ENCODE data around the gene SFMBT2. TPM values are rescaled to one million over a fixed set of nuclear protein-coding genes. Genes with fewer than 3 reads are reported as not detected.

SFMBT2 gene
- total and polyA plus RNA-seq, 10 of the 15 experiments (the other 5 are each of a cell fraction or from before 2014, with no cell fraction given): 2.8 to 29.6 (median 15.1) TPM

DNA sequence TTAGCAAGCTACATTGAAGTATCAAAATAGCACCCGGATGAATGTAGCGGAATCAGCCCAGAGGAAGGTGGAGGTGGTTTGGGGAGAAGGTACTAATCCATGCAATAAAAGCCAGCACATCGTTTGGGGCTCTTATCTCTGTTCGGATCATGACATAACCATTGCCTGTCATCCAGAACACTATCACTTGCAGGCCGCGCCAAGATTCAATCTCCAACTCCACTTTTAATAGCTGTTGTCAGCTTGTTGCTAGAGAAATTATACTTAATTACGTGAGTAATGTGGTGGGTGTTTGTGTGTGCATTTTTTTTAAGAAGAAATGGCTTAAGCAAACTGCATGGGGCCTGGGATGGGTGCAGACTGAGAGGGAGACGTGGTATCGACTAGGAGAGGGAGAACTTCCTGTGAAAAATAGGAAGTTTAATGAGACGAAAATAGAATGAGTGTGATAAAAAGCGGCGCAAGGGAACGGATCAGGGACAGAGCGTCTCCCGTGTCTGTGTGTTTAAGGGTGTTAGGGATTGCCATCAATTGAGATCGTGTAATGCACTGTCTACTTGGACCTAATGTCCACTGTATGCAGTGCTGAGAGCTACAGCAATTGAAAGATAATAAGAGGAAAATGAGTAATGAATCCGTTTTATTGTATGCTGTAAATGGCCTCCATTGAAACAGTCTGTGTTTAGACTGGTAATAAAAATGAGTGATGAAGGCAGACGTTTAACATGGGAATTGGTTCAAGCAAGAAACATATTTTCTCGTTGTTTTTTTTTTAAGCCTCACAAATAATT, 27.6 kb upstream of the SFMBT2 start:
- TF ChIP-seq ATF7 (IDR thresholded peaks at IDR 0.05; ENCODE audit: low read depth) (no peak), CBX5 (IDR thresholded peaks at IDR 0.05; ENCODE audit: low read depth) (no peak), CREM (IDR thresholded peaks at IDR 0.05; ENCODE audit: low read depth) (no peak), TBL1XR1 (IDR thresholded peaks at IDR 0.05; ENCODE audit: low read depth, low read length) (no peak), KAT2A (conservative IDR thresholded peaks at IDR 0.05; ENCODE audit: control insufficient read depth, low read depth, low read length) (no peak), SUZ12 (IDR thresholded peaks at IDR 0.05; ENCODE audit: unreplicated experiment) (no peak), TARDBP (IDR thresholded peaks at IDR 0.05; ENCODE audit: borderline replicate concordance) (no peak)
- TF ChIP-seq, protein P1, sequence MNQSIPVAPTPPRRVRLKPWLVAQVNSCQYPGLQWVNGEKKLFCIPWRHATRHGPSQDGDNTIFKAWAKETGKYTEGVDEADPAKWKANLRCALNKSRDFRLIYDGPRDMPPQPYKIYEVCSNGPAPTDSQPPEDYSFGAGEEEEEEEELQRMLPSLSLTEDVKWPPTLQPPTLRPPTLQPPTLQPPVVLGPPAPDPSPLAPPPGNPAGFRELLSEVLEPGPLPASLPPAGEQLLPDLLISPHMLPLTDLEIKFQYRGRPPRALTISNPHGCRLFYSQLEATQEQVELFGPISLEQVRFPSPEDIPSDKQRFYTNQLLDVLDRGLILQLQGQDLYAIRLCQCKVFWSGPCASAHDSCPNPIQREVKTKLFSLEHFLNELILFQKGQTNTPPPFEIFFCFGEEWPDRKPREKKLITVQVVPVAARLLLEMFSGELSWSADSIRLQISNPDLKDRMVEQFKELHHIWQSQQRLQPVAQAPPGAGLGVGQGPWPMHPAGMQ (IDR thresholded peaks at IDR 0.05; ENCODE audit: borderline replicate concordance): no peak
- TF ChIP-seq, protein P2, sequence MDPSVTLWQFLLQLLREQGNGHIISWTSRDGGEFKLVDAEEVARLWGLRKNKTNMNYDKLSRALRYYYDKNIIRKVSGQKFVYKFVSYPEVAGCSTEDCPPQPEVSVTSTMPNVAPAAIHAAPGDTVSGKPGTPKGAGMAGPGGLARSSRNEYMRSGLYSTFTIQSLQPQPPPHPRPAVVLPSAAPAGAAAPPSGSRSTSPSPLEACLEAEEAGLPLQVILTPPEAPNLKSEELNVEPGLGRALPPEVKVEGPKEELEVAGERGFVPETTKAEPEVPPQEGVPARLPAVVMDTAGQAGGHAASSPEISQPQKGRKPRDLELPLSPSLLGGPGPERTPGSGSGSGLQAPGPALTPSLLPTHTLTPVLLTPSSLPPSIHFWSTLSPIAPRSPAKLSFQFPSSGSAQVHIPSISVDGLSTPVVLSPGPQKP (IDR thresholded peaks at IDR 0.05; ENCODE audit: low read depth, low read length): no peak
- TF ChIP-seq, protein P3, sequence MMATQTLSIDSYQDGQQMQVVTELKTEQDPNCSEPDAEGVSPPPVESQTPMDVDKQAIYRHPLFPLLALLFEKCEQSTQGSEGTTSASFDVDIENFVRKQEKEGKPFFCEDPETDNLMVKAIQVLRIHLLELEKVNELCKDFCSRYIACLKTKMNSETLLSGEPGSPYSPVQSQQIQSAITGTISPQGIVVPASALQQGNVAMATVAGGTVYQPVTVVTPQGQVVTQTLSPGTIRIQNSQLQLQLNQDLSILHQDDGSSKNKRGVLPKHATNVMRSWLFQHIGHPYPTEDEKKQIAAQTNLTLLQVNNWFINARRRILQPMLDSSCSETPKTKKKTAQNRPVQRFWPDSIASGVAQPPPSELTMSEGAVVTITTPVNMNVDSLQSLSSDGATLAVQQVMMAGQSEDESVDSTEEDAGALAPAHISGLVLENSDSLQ (IDR thresholded peaks at IDR 0.05): no peak
- Histone ChIP-seq H3K4me2 (ENCODE audit: control insufficient read depth, insufficient read depth) (no peak overlapping the region), H4K20me1 (ENCODE audit: control insufficient read depth, insufficient read depth) (no peaks in the 10 kb centered on the region), H3K4me1 (ENCODE audit: control insufficient read depth, insufficient read depth, low read length) (peaks cover 23% of the 10 kb centered on the region), H2AFZ (ENCODE audit: control insufficient read depth, low read depth, low read length) (no peak overlapping the region), H3K27me3 (replicated peaks in 1 of 2; ENCODE audit: control insufficient read depth in 2 of 2, insufficient read depth in 2 of 2, low read length in 1 of 2) (no peaks in the 10 kb centered on the region), H3K27ac (ENCODE audit: control insufficient read depth, insufficient read depth) (no peak overlapping the region), H3K4me3 (no peak overlapping the region), H3K9ac (ENCODE audit: control insufficient read depth, insufficient read depth, low read length) (no peak overlapping the region), H3K79me2 (ENCODE audit: control insufficient read depth, insufficient read depth, low read length) (no peaks in the 10 kb centered on the region), H3K36me3 (ENCODE audit: control insufficient read depth in 2 of 2, insufficient read depth in 2 of 2, low read length in 1 of 2) (no peaks in the 10 kb centered on the region), H3K9me3 (replicated peaks; ENCODE audit: control insufficient read depth, insufficient read depth, low read length) (no peaks in the 10 kb centered on the region)
- intact Hi-C loops (cut with micrococcal nuclease; ENCODE audit: unreplicated experiment): loop anchor here (5.0 kb wide), 1 partner anchor 84 kb away; no protein-coding TSS in a partner anchor
- ChIA-PET RAD21 (ENCODE audit: unreplicated experiment) (interaction anchor here (1.6 to 2.2 kb wide), 2 partner anchors 27 to 54 kb away, joined by 4 to 7 read pairs; partner anchors contain the start of gene SFMBT2), POLR2A (no interaction called here), CTCF (interaction anchor here (0.7 to 1.5 kb wide), 4 partner anchors 27 to 1442 kb away, joined by 3 read pairs; no protein-coding TSS in a partner anchor), SMC1A (ENCODE audit: uncharacterized antibody, unreplicated experiment) (interaction anchor here (0.7 to 3.2 kb wide), 4 partner anchors 11 to 18 kb away, joined by 4 to 24 read pairs (median 9); no protein-coding TSS in a partner anchor)
- FAIRE-seq (no peak), ATAC-seq (no peak), DNase-seq (ENCODE audit: low read depth, low spot score) (no peak)
- in situ Hi-C loops (cut with MboI): no loop called here
- WGBS (ENCODE audit: insufficient coverage, insufficient replicate concordance, low lambda C conversion rate, missing lambda C conversion rate): 56% methylated on average over 19 of the region's 19 CpGs
- no TSS peak for BruUV-seq (replicated peaks)
